PFSK-1 (cell line): Measurements from ENCODE around the gene WNT3A.

ENCODE experiments used
- FOXP2 ChIP-seq: optimal IDR thresholded peaks from 2 replicates; pipeline ENCODE3; 2011; ENCODE audit warnings: borderline replicate concordance, control low read depth, inconsistent platforms; ENCODE audit not compliant: insufficient read depth; ENCODE audit errors: extremely low read length, extremely low read depth
- POLR2AphosphoS5 ChIP-seq: IDR thresholded peaks from 2 replicates; pipeline ENCODE4 v1.6.1; 2012; ENCODE audit warnings: low read depth, mild to moderate bottlenecking, control low read depth, low read length, moderate library complexity
- REST ChIP-seq, 2 experiments: IDR thresholded peaks; 2 replicates each; pipeline versions ENCODE4 v1.6.1 to v1.8.0; 2011 to 2012; ENCODE audit warnings: low read depth in 2 of 2, low read length in 2 of 2, control low read depth in 1 of 2, inconsistent platforms in 1 of 2, mild to moderate bottlenecking in 1 of 2, moderate library complexity in 1 of 2; ENCODE audit not compliant: insufficient read depth in 1 of 2
- SIN3A ChIP-seq: IDR thresholded peaks from 2 replicates; pipeline ENCODE4 v1.6.1; 2012; ENCODE audit warnings: mild to moderate bottlenecking, low read length, moderate library complexity, borderline replicate concordance; ENCODE audit not compliant: insufficient read depth
- TAF1 ChIP-seq: IDR thresholded peaks from 2 replicates; pipeline ENCODE4 v1.6.1; 2012; ENCODE audit warnings: low read length, control low read depth, borderline replicate concordance; ENCODE audit not compliant: insufficient read depth

The WNT3A gene

DNA sequence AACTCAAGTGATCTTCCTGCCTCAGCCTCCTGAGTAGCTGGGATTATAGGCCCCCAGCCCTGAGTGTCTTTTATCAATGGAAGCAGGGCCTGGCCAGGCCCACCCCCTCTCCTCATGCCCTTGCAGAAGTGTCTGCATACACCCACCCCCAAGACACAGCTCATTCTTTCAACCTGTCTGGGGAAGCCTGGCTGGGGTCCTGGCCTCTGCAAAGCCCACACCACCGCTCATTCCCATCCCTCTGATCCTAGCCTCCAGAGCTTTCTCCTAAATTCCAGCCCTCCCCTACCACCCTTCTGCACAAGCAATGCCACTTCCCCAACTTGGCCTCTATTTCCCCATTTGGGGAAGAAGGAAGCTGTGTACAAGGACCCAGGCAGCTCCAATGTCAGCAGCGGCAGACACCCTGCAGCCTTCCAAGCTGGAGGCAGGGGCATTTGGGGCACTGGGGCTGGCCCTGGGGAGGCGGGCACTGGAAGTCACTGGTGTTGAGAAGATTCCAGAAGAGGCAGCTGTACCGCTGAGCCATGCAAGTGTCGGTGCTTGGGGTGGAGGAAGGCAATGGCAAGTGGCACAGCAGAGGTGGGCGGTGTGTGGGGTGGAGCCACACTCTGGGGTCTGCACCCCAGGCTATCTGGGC lies 42.0 kb downstream of the WNT3A start:
- TF ChIP-seq REST (IDR thresholded peaks at IDR 0.05; ENCODE audit: insufficient read depth in 1 of 2, low read depth in 2 of 2, low read length in 2 of 2) (no peak), SIN3A (no peak), TAF1 (no peak)

DNA sequence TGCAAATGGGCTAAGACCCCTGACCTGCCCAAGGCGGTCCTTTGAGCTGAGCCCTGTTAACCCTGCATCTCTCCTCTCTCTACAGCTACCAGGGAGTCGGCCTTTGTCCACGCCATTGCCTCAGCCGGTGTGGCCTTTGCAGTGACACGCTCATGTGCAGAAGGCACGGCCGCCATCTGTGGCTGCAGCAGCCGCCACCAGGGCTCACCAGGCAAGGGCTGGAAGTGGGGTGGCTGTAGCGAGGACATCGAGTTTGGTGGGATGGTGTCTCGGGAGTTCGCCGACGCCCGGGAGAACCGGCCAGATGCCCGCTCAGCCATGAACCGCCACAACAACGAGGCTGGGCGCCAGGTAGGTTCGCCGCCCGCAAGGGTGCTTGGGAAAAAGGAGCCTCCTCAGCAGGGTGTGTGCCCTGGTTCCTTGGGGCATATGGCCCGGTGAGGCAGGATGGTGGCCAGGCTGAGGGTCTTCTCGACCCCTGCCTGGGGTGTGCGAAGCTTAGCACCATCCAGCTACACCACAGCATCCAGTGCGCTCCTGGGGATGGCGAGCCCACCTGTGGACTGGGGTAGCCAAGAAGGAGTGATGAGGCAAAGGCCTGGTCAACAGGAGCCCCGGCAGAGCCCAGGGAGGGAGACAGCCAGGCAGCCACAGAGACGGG lies 43.9 kb downstream of the WNT3A start:
- no peak for TF ChIP-seq SIN3A
- TF ChIP-seq FOXP2: no peak
- TF ChIP-seq POLR2AphosphoS5: no peak
- TF ChIP-seq REST (IDR thresholded peaks at IDR 0.05; ENCODE audit: insufficient read depth in 1 of 2, low read depth in 2 of 2, low read length in 2 of 2): no peak
- TF ChIP-seq TAF1: no peak

- TF ChIP-seq FOXP2: no peak
- TF ChIP-seq POLR2AphosphoS5: no peak
- no peak for TF ChIP-seq TAF1
- TF ChIP-seq REST (IDR thresholded peaks at IDR 0.05; ENCODE audit: insufficient read depth in 1 of 2, low read depth in 2 of 2, low read length in 2 of 2): no peak
- no peak for TF ChIP-seq SIN3A
These were observed 51.6 kb downstream of the WNT3A start for GRCh38 chr1:228058172-228058948.

DNA sequence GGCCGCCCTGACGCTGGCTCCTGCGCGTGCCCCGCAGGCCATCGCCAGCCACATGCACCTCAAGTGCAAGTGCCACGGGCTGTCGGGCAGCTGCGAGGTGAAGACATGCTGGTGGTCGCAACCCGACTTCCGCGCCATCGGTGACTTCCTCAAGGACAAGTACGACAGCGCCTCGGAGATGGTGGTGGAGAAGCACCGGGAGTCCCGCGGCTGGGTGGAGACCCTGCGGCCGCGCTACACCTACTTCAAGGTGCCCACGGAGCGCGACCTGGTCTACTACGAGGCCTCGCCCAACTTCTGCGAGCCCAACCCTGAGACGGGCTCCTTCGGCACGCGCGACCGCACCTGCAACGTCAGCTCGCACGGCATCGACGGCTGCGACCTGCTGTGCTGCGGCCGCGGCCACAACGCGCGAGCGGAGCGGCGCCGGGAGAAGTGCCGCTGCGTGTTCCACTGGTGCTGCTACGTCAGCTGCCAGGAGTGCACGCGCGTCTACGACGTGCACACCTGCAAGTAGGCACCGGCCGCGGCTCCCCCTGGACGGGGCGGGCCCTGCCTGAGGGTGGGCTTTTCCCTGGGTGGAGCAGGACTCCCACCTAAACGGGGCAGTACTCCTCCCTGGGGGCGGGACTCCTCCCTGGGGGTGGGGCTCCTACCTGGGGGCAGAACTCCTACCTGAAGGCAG lies 52.3 kb downstream of the WNT3A start:
- no peak for TF ChIP-seq FOXP2
- no peak for TF ChIP-seq SIN3A
- no peak for TF ChIP-seq REST (IDR thresholded peaks at IDR 0.05; ENCODE audit: insufficient read depth in 1 of 2, low read depth in 2 of 2, low read length in 2 of 2)
- TF ChIP-seq POLR2AphosphoS5: no peak
- TF ChIP-seq TAF1: no peak
